GM18858 (cell line): ENCODE data around the gene PRPF19.

Experiments
- ATAC-seq: cut with Tn5 transposase; IDR thresholded peaks from one replicate; pipeline ENCODE4 v1.9.1; 2021; ENCODE audit not compliant: unreplicated experiment

Gene PRPF19

DNA sequence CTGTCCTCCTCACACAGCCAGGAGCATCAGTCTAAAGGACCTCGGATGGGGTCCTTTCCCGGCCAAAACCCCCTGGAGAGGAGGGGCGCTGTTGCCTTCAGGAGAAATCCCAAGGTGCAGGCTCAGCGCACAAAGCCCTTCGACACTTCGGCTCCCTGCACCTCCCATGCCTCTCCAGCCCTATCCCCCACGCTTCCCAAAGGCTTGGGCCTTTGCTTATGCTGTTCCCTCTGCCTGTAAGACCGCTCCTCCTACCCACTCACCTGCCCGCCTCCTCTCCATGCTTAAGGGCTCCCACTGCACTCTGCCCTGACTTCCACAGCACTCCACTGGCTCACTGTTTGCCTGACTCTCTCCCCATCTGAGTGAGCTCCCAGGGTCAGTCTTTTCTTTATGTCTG, 32.1 kb upstream of the PRPF19 start:
- no peak for ATAC-seq

DNA sequence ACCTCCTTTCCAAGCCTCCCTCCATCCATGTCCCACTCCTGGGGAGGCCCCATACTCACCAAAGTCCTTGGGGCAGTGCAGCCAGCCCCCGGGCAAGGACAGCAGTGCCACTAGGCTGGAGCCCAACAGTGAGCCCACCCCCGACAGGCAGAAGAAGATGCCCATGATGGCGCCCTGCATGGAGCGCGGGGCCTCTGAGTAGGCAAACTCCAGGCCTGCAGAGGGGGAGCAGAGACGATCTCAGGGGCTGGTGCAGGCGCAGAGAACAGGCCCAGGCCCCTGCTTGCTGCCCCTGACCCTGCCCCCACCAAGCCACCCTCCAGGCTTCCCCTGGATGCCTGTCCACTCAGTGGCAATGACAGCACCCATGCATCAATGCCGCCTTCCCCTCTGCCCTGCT, 31.4 kb upstream of the PRPF19 start:
- ATAC-seq: no peak

GRCh38 chr11:60937144-60937527, 30.8 kb upstream of the PRPF19 start:
- ATAC-seq: no peak

GRCh38 chr11:60936467-60937143, 30.2 kb upstream of the PRPF19 start:
- ATAC-seq: no peak

GRCh38 chr11:60935676-60936442, 29.5 kb upstream of the PRPF19 start:
- ATAC-seq: no peak

DNA sequence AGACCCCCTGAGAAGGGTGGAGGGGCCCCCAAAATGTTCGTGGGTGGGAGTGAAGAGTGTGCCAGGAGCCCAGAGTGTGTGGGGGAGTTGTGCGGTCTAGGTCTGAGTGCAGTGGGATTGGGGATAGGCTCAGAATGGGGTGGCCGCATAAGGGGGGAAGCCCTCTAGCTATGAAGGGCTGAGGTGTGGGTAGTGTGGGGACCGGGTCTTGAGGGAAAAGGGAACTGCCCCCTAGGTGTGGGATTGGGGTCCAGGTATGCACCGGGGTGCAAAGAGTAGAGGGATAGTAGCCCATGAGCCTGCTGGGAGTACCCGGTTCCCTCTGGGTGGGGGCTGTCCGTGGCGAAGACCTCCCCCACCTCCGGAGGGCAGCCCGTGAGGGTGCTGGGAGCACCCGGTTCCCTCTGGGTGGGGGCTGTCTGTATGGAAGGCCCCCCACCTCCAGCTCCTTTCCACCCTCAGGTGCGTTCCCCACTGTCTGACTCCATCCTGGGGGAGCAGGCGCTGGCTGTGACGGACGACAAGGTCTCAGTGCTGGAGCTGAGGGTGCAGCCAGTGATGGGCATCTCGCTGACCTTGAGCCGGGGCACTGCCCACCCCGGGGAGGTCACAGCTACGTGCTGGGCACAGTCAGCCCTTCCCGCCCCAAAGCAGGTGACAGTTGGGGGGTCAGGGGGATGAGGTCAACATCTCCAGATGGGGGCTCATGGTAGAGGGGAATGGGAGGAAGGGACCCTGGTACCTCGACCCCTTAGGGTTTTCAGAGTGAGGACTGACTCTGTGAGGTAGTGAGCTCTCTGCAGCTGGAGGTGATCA, 28.6 kb upstream of the PRPF19 start:
- ATAC-seq: no peak

DNA sequence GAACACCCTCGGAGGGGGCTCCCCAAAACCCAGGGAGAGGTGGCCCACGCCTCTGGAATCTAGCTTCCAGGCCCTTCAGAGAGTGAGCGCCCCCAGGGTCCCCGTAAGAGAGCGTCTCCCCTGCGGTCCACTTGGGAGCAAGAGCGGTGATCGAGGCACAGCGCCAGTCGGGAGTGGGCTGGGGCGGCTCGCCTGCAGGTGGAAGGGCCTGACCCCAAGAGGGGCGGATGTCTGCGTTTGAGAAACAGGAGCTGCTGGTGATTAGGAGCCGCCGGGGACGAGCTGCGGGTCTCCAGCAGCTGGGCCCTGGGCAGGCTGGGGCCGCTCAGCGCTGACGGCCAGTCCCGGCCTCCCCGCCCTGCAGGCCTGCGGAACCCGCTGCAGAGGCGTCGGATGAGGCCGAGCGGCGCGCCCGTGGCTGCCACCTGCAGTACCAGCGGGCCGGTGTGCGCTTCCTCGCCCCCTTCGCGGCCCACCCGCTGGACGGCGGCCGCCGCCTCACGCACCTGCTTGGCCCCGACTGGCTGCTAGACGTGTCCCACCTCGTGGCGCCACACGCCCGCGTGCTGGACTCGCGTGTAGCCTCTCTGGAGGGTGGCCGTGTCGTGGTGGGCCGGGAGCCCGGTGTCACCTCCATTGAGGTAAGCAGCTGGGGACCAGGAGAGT, 27.9 kb upstream of the PRPF19 start:
- ATAC-seq: no peak

DNA sequence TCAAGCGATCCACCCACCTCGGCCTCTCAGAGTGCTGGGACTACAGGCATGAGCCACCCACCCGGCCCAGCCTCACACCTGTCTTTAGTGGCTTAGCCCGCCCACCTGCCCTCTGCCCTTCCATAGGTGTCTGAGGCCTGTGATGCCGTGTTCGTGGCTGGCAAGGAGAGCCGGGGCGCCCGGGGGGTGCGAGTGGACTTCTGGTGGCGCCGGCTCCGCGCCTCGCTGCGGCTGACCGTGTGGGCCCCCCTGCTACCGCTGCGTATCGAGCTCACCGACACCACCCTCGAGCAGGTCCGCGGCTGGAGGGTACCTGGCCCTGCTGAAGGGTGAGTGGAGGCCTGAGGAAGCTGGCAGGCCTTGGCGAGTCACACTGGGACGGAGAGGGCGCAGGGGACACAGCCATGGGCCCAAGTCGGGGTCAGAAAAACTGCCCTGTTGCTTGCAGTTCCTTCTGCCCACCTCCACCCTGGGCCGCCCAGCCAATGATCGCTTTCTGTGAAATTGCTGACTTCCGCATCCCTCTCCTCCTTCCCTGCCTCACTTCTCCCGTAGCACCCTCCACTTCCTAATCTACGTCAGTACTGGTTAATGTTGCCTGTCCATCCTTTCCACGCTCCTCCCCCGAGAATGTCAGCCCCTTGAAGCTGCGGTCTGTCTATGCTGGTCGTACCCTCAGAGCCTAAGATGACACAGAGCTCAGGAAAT, 27.2 kb upstream of the PRPF19 start:
- ATAC-seq: no peak

DNA sequence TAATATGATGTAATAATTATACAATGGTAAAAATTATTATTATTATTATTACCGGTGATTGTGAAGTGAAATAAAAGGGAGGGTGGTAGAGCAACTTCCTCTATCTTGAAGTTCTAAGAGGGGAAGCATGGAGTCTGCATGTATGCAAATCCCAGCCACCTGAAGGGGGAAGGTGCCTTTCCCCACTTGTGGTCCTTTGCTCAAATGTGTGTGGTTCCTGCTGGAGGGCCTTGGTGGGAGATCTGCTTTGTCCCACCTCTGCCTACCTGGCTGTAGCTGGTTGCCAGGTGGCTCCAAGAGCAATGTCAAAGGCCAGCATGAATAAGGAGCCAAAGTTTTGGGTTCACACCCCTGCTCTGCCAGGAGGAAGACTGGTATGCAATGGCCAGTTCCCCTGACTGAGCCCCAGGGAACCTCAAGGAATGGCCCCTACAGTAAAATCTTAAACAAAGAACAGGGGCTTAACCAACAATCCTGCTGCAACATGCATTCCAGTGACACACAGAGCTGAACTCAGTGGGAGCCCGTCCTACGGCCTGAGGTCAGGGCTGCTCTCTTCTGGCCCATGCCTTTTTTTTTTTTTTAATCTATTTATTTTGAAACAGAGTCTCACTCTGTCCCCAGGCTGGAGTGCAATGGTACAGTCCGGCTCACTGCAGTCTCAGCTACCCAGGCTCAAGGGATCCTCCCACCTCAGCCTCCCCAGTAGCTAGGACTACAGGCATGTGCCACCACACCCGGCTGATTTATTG, 26.4 kb upstream of the PRPF19 start:
- ATAC-seq: no peak

- no peak for ATAC-seq
Observed at GRCh38 chr11:60931917-60932316, 25.5 kb upstream of the PRPF19 start.

- ATAC-seq: no peak
Observed at GRCh38 chr11:60930394-60930793, 24.0 kb upstream of the PRPF19 start.

- ATAC-seq: no peak
Observed at GRCh38 chr11:60929764-60930163, 23.4 kb upstream of the PRPF19 start.

DNA sequence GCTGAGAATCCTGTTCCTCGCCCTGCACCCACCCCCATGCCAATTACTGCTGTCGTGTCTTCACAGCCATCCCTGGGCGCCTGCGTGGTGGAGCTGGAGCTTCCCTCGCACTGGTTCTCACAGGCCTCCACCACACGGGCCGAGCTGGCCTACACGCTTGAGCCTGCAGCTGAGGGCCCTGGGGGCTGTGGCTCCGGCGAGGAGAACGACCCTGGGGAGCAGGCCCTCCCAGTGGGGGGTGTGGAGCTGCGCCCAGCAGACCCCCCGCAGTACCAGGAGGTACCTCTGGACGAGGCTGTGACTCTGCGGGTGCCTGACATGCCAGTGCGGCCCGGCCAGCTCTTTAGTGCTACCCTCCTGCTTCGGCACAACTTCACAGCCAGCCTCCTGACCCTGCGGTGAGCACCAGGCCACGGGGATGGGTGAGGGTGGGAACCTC, 22.2 kb upstream of the PRPF19 start:
- no peak for ATAC-seq

GRCh38 chr11:60927600-60927999, 21.2 kb upstream of the PRPF19 start:
- ATAC-seq: no peak

- no peak for ATAC-seq
Observed at GRCh38 chr11:60927061-60927592, 20.7 kb upstream of the PRPF19 start.

DNA sequence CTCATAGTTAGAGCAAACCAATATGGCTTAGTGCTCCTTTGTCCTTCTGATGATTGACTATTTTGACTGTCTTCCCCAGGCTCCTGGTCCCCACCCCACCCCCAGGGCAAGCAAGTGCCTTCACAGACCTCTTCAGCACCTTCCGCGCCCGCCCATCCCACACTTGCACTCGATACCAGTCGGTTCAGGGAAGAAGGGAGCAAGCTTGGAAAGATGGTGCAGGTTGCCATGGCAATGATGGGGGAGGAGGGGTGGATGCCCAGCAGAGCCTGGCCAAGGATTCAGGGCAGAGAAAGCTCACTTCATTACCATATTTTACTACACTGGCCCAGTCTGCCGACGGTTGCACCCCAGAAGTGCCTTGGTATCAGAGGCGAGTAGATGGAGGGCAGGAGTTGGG, 20.1 kb upstream of the PRPF19 start:
- ATAC-seq: no peak

- ATAC-seq: no peak
Observed at GRCh38 chr11:60925868-60926267, 19.5 kb upstream of the PRPF19 start.

GRCh38 chr11:60924906-60925853, 18.8 kb upstream of the PRPF19 start:
- ATAC-seq: no peak
